H9 (cell line): ENCODE results near the gene COA1. TPM values are rescaled to one million over a fixed set of nuclear protein-coding genes. Genes with fewer than 3 reads are reported as not detected.

Source experiments
- DNase-seq: peaks from one replicate; pipeline ENCODE4 v3.0.0-alpha.2; 2017
- H2AFZ ChIP-seq: one replicate; pipeline ENCODE4 v1.6.1; 2013; ENCODE audit warnings: mild to moderate bottlenecking, low read length, control low read depth, moderate library complexity
- H2AK5ac ChIP-seq: 2 replicates; pipeline ENCODE4 v1.6.1; 2013; ENCODE audit warnings: low read length, control low read depth, mixed read lengths; ENCODE audit not compliant: insufficient read length
- H2BK120ac ChIP-seq: one replicate; pipeline ENCODE4 v1.6.1; 2013; ENCODE audit warnings: low read depth, mild to moderate bottlenecking, low read length, control low read depth, inconsistent platforms; ENCODE audit not compliant: poor library complexity, severe bottlenecking
- H2BK12ac ChIP-seq: 2 replicates; pipeline ENCODE4 v1.6.1; 2013; ENCODE audit warnings: low read length, control low read depth, mixed read lengths, low read depth; ENCODE audit not compliant: insufficient read length
- H2BK15ac ChIP-seq: 2 replicates; pipeline ENCODE4 v1.6.1; 2013; ENCODE audit warnings: low read depth, low read length, control low read depth
- H2BK20ac ChIP-seq: one replicate; pipeline ENCODE4 v1.6.1; 2013; ENCODE audit warnings: low read depth, mild to moderate bottlenecking, low read length, control low read depth, inconsistent platforms; ENCODE audit not compliant: poor library complexity, severe bottlenecking
- H2BK5ac ChIP-seq: 2 replicates; pipeline ENCODE4 v1.6.1; 2013; ENCODE audit warnings: low read length, control low read depth, mixed read lengths; ENCODE audit not compliant: insufficient read length
- H3K14ac ChIP-seq: 2 replicates; pipeline ENCODE4 v1.6.1; 2013; ENCODE audit warnings: low read length, control low read depth; ENCODE audit not compliant: insufficient read depth
- H3K18ac ChIP-seq: 2 replicates; pipeline ENCODE4 v1.6.1; 2013; ENCODE audit warnings: low read depth, mild to moderate bottlenecking, mixed read lengths, low read length, control low read depth; ENCODE audit not compliant: insufficient read length
- H3K23ac ChIP-seq: 2 replicates; pipeline ENCODE4 v1.6.1; 2013; ENCODE audit warnings: low read length, control low read depth, mixed read lengths, low read depth; ENCODE audit not compliant: insufficient read length
- H3K23me2 ChIP-seq: 2 replicates; pipeline ENCODE4 v1.6.1; 2013; ENCODE audit warnings: low read depth, mild to moderate bottlenecking, mixed read lengths, low read length, control low read depth; ENCODE audit not compliant: insufficient read length, poor library complexity, severe bottlenecking
- H3K27ac ChIP-seq: 2 replicates; pipeline ENCODE4 v1.5.1; 2013; ENCODE audit warnings: low read length, control low read depth, mixed read lengths, low read depth; ENCODE audit not compliant: insufficient read length
- H3K27me3 ChIP-seq: 2 replicates; pipeline ENCODE4 v1.6.1; 2013; ENCODE audit warnings: low read length, control low read depth, inconsistent platforms; ENCODE audit not compliant: insufficient read depth
- H3K4ac ChIP-seq: 2 replicates; pipeline ENCODE4 v1.6.1; 2013; ENCODE audit warnings: low read depth, mild to moderate bottlenecking, control low read depth, inconsistent platforms, low read length, moderate library complexity
- H3K4me1 ChIP-seq: 2 replicates; pipeline ENCODE4 v1.6.1; 2013; ENCODE audit warnings: low read length, control low read depth, inconsistent platforms; ENCODE audit not compliant: insufficient read depth
- H3K4me2 ChIP-seq: 2 replicates; pipeline ENCODE4 v1.6.1; 2013; ENCODE audit warnings: low read length, control low read depth, mixed read lengths; ENCODE audit not compliant: insufficient read length, insufficient read depth
- H3K56ac ChIP-seq: 2 replicates; pipeline ENCODE4 v1.6.1; 2013; ENCODE audit warnings: low read depth, mild to moderate bottlenecking, mixed read lengths, low read length, control low read depth; ENCODE audit not compliant: insufficient read length
- H3K79me1 ChIP-seq: 2 replicates; pipeline ENCODE4 v1.6.1; 2013; ENCODE audit warnings: low read depth, mild to moderate bottlenecking, moderate library complexity, low read length, control low read depth, inconsistent platforms; ENCODE audit not compliant: insufficient read depth, poor library complexity, severe bottlenecking
- H3K79me2 ChIP-seq: 2 replicates; pipeline ENCODE4 v1.6.1; 2013; ENCODE audit warnings: low read length, control low read depth, inconsistent platforms; ENCODE audit not compliant: insufficient read depth
- H3K9ac ChIP-seq: 2 replicates; pipeline ENCODE4 v1.6.1; 2013; ENCODE audit warnings: low read length, control low read depth, mixed read lengths; ENCODE audit not compliant: insufficient read length; ENCODE audit errors: extremely low read depth
- H3K9me3 ChIP-seq: one replicate; pipeline ENCODE4 v1.6.1; 2013; ENCODE audit warnings: low read depth, low read length, inconsistent platforms; ENCODE audit not compliant: control insufficient read depth
- H3T11ph ChIP-seq: one replicate; pipeline ENCODE4 v1.6.1; 2013; ENCODE audit warnings: mild to moderate bottlenecking, low read length, control low read depth, inconsistent platforms
- H4K20me1 ChIP-seq: one replicate; pipeline ENCODE4 v1.6.1; 2013; ENCODE audit not compliant: control insufficient read depth, insufficient read length, insufficient read depth
- H4K5ac ChIP-seq: 2 replicates; pipeline ENCODE4 v1.6.1; 2013; ENCODE audit warnings: low read depth, mild to moderate bottlenecking, mixed read lengths, low read length, control low read depth; ENCODE audit not compliant: insufficient read length
- H4K8ac ChIP-seq: replicated peaks from 2 replicates; pipeline ENCODE4 v1.6.1; 2013; ENCODE audit warnings: low read length, control low read depth, mixed read lengths, low read depth; ENCODE audit not compliant: insufficient read length
- H4K91ac ChIP-seq: 2 replicates; pipeline ENCODE4 v1.6.1; 2013; ENCODE audit warnings: low read depth, mild to moderate bottlenecking, moderate library complexity, mixed read lengths, low read length, control low read depth; ENCODE audit not compliant: insufficient read length
- H3K27ac Mint-ChIP-seq, 3 experiments: 2 replicates in 2 of 3; 3 replicates in 1 of 3; pipeline ENCODE4 v1.8.0; 2020 to 2021; ENCODE audit warnings: mixed read lengths in 3 of 3, mild to moderate bottlenecking in 1 of 3, moderate library complexity in 1 of 3
- H3K27me3 Mint-ChIP-seq: 2 replicates; pipeline ENCODE4 v1.8.0; 2021; ENCODE audit warnings: low read depth, mild to moderate bottlenecking, moderate library complexity, mixed read lengths
- H3K36me3 Mint-ChIP-seq, 3 experiments: 2 replicates in 2 of 3; 3 replicates in 1 of 3; pipeline ENCODE4 v1.8.0; 2020 to 2021; ENCODE audit warnings: low read depth in 3 of 3, mixed read lengths in 3 of 3; ENCODE audit not compliant: insufficient read depth in 1 of 3
- H3K4me1 Mint-ChIP-seq, 2 experiments: 2 replicates each; pipeline ENCODE4 v1.8.0; 2020; ENCODE audit warnings: mixed read lengths in 2 of 2
- H3K4me3 Mint-ChIP-seq, 2 experiments: 2 replicates in 1 of 2; 3 replicates in 1 of 2; pipeline ENCODE4 v1.8.0; 2020 to 2021; ENCODE audit warnings: mild to moderate bottlenecking in 2 of 2, mixed read lengths in 2 of 2, moderate library complexity in 1 of 2
- H3K9me3 Mint-ChIP-seq, 2 experiments: 2 replicates in 1 of 2; 3 replicates in 1 of 2; pipeline ENCODE4 v1.8.0; 2020; ENCODE audit warnings: mild to moderate bottlenecking in 2 of 2, mixed read lengths in 2 of 2, moderate library complexity in 1 of 2
- CTCF ChIP-seq: fragments of 200-600 bp; sonication (generic); conservative IDR thresholded peaks from 3 replicates; pipeline ENCODE4 v1.8.0; 2021; ENCODE audit warnings: antibody characterized with exemption, mild to moderate bottlenecking
- WGBS: extraction: QIAGEN DNeasy Blood & Tissue Kit; methylation state at CpG from one replicate; pipeline ENCODE4 v1.1.7; 2013; ENCODE audit warnings: missing lambda C conversion rate, low lambda C conversion rate, mixed read lengths; ENCODE audit not compliant: insufficient read length; ENCODE audit errors: extremely low coverage; 5-methylcytosine and 5-hydroxymethylcytosine counted together
- total RNA-seq: library from RNA; stranded (reverse); gene quantifications from 2 replicates; pipeline ENCODE4 v1.2.1, GENCODE V29; 2021

COA1 gene
- total RNA-seq, 1 experiment from 2014 or later, result 138 TPM

- H3K18ac ChIP-seq, result no peak overlapping the region
- no peaks in the 10 kb centered on the region for H3K79me2 ChIP-seq
- peak overlapping the region; percentile 75 to 85 for H3K4me3 Mint-ChIP-seq
- no peak for TF ChIP-seq CTCF
- no peak overlapping the region for H4K91ac ChIP-seq
- no peak overlapping the region for H2BK20ac ChIP-seq
- no peak overlapping the region for H3K14ac ChIP-seq
- H2AK5ac ChIP-seq, result no peak overlapping the region
- no peak overlapping the region for H2BK15ac ChIP-seq
- peaks cover 17 to 20% of the 10 kb centered on the region in 2 experiments for H3K4me1 Mint-ChIP-seq
- no peak overlapping the region for H3K23ac ChIP-seq
- no peaks in the 10 kb centered on the region for H3K79me1 ChIP-seq
- H3K56ac ChIP-seq, result no peak overlapping the region
- H3K27ac Mint-ChIP-seq, result no peak overlapping the region
- peaks cover 7% of the 10 kb centered on the region for H3K23me2 ChIP-seq
- no peak overlapping the region for H3K4ac ChIP-seq
- H2AFZ ChIP-seq, result no peak overlapping the region
- H3K4me2 ChIP-seq, result peak overlapping the region; percentile 76
- peaks cover 5% of the 10 kb centered on the region; the same call in 1 of the 2 replicates for H3K27me3 ChIP-seq
- no CpG with 5 or more reads among the region's 2 CpGs for WGBS
- H3K4me1 ChIP-seq, result peaks cover 2% of the 10 kb centered on the region; the same call in 1 of the 2 replicates
- H4K20me1 ChIP-seq, result no peaks in the 10 kb centered on the region
- H3K36me3 Mint-ChIP-seq, result no peaks in the 10 kb centered on the region
- H2BK5ac ChIP-seq, result no peak overlapping the region
- H3T11ph ChIP-seq, result no peak overlapping the region
- no peak overlapping the region for H4K5ac ChIP-seq
- no peaks in the 10 kb centered on the region for H3K9me3 ChIP-seq
- no peaks in the 10 kb centered on the region for H3K9me3 Mint-ChIP-seq
- no peak overlapping the region for H2BK12ac ChIP-seq
- H3K27me3 Mint-ChIP-seq, result peaks cover 36% of the 10 kb centered on the region
- DNase-seq, result no peak
- no peak overlapping the region for H4K8ac ChIP-seq
- H2BK120ac ChIP-seq, result no peak overlapping the region
- H3K9ac ChIP-seq, result no peak overlapping the region
- no peak overlapping the region for H3K27ac ChIP-seq
Observed at GRCh38 chr7:43757073-43757720, 27.9 kb upstream of the COA1 start.
